Transverse colon (tissue), 3 donors: ENCODE measurements around the gene JUN.

Source experiments
- CTCF ChIP-seq, 5 experiments: fragments of 200-600 bp in 3 of 5; fragments of 450-650 bp in 2 of 5; sonication (generic) in 3 of 5; IDR thresholded peaks; 1 replicate in 2 of 5; 2 replicates in 3 of 5; pipeline ENCODE4 v1.5.1; 2016 to 2017; ENCODE audit warnings: antibody characterized with exemption in 5 of 5, inconsistent platforms in 3 of 5, mild to moderate bottlenecking in 2 of 5, moderate library complexity in 1 of 5
- EP300 ChIP-seq: sonication (generic); formaldehyde crosslinking; IDR thresholded peaks from one replicate; pipeline ENCODE4 v1.6.1; 2017; ENCODE audit warnings: antibody characterized with exemption, low read depth
- POLR2A ChIP-seq: fragments of 450-650 bp; IDR thresholded peaks from one replicate; pipeline ENCODE4 v1.6.1; 2016; ENCODE audit warnings: antibody characterized with exemption, mild to moderate bottlenecking, moderate library complexity

- TF ChIP-seq CTCF (IDR thresholded peaks at IDR 0.05) (peak; percentile 59 to 87 (median 85)), POLR2A (no peak), EP300 (no peak)
Measured at GRCh38 chr1:58768971-58769808, 14.7 kb downstream of the JUN start.
